ENCODE results near the gene CUTC.

Gene CUTC

GRCh38 chr10:99788598-99789256 lies 56.7 kb downstream of the CUTC start:
- no peak overlapping the region for H3K4me3 ChIP-seq (ENCODE audit: low read depth, low read length)

GRCh38 chr10:99791831-99792230 lies 59.8 kb downstream of the CUTC start:
- H3K4me3 ChIP-seq (ENCODE audit: low read depth, low read length): no peak overlapping the region
- no peak for TF ChIP-seq CTCF (IDR thresholded peaks at IDR 0.05; ENCODE audit: low read depth, low read length)

More at GRCh38 chr10:99788598-99789256, 56.7 kb downstream of the CUTC start:
- no peak for TF ChIP-seq CTCF (IDR thresholded peaks at IDR 0.05; ENCODE audit: low read depth, low read length)

- TF ChIP-seq CTCF (IDR thresholded peaks at IDR 0.05; ENCODE audit: low read depth, low read length): no peak
- no peak overlapping the region for H3K4me3 ChIP-seq (ENCODE audit: low read depth, low read length)
These were observed 61.8 kb downstream of the CUTC start for GRCh38 chr10:99793819-99794218.

- no peak overlapping the region for H3K4me3 ChIP-seq (ENCODE audit: low read depth, low read length)
- no peak for TF ChIP-seq CTCF (IDR thresholded peaks at IDR 0.05; ENCODE audit: low read depth, low read length)
These were observed 64.9 kb downstream of the CUTC start for GRCh38 chr10:99796928-99797327.

GRCh38 chr10:99798031-99798430 lies 66.0 kb downstream of the CUTC start:
- no peak for TF ChIP-seq CTCF (IDR thresholded peaks at IDR 0.05; ENCODE audit: low read depth, low read length)

GRCh38 chr10:99798920-99799319 lies 66.9 kb downstream of the CUTC start:
- TF ChIP-seq CTCF (IDR thresholded peaks at IDR 0.05; ENCODE audit: low read depth, low read length): no peak
- H3K4me3 ChIP-seq (ENCODE audit: low read depth, low read length): no peak overlapping the region

More at GRCh38 chr10:99798031-99798430, 66.0 kb downstream of the CUTC start:
- no peak overlapping the region for H3K4me3 ChIP-seq (ENCODE audit: low read depth, low read length)

- no peak for TF ChIP-seq CTCF (IDR thresholded peaks at IDR 0.05; ENCODE audit: low read depth, low read length)
- no peak overlapping the region for H3K4me3 ChIP-seq (ENCODE audit: low read depth, low read length)
These were observed 67.6 kb downstream of the CUTC start for GRCh38 chr10:99799613-99800012.
